Vagina (tissue), 2 donors: ENCODE measurements around the gene CREB3L2.

Source experiments
- POLR2A ChIP-seq, 2 donors: fragments of 450-650 bp; IDR thresholded peaks; one replicate each; pipeline ENCODE4 v1.6.1; 2017; ENCODE audit warnings: antibody characterized with exemption in 2 of 2, mild to moderate bottlenecking in 2 of 2, moderate library complexity in 2 of 2
- POLR2AphosphoS5 ChIP-seq, 2 donors: sonication (generic); formaldehyde crosslinking; IDR thresholded peaks; one replicate each; pipeline ENCODE4 v1.9.0; 2017; ENCODE audit warnings: antibody characterized with exemption in 2 of 2, mild to moderate bottlenecking in 2 of 2, low read depth in 1 of 2; ENCODE audit not compliant: insufficient read depth in 1 of 2
- TF ChIP-seq, protein P1 (sequence below), 3 experiments: fragments of 450-650 bp in 2 of 3; fragments of 200-600 bp in 1 of 3; sonication (generic) in 1 of 3; IDR thresholded peaks; one replicate each; pipeline ENCODE4 v1.5.1; 2017 to 2019; ENCODE audit warnings: antibody characterized with exemption in 3 of 3, mild to moderate bottlenecking in 2 of 3, moderate library complexity in 2 of 3

DNA sequence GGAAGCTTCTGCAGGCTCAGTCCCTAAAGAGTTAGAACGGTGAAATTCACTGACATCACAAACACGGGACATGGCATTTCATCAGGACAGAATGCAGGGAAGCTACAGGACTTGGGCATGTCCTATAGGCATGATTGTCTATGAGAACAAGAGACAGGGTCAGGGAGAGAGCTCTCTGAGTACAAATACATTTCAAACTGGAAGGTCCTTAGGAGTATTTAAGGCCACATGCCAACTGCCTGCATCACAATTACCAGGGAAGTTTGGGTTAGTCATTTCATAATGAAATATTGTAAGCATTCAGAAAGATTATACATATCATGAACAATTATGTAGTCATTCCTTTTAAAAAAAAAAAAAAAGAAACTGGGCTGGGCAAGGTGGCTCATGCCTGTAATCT, 71.3 kb downstream of the CREB3L2 start:
- TF ChIP-seq, protein P1, sequence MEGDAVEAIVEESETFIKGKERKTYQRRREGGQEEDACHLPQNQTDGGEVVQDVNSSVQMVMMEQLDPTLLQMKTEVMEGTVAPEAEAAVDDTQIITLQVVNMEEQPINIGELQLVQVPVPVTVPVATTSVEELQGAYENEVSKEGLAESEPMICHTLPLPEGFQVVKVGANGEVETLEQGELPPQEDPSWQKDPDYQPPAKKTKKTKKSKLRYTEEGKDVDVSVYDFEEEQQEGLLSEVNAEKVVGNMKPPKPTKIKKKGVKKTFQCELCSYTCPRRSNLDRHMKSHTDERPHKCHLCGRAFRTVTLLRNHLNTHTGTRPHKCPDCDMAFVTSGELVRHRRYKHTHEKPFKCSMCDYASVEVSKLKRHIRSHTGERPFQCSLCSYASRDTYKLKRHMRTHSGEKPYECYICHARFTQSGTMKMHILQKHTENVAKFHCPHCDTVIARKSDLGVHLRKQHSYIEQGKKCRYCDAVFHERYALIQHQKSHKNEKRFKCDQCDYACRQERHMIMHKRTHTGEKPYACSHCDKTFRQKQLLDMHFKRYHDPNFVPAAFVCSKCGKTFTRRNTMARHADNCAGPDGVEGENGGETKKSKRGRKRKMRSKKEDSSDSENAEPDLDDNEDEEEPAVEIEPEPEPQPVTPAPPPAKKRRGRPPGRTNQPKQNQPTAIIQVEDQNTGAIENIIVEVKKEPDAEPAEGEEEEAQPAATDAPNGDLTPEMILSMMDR (IDR thresholded peaks at IDR 0.05) = no peak
- TF ChIP-seq POLR2AphosphoS5 (IDR thresholded peaks at IDR 0.05; ENCODE audit: insufficient read depth in 1 of 2, low read depth in 1 of 2) = no peak
- TF ChIP-seq POLR2A (IDR thresholded peaks at IDR 0.05) = no peak
